ENCODE measurements around the gene VCX. TPM values are rescaled to one million over a fixed set of nuclear protein-coding genes. Genes with fewer than 3 reads are reported as not detected.

The VCX gene
- total RNA-seq, 1 experiment from 2014 or later, result not detected

DNA sequence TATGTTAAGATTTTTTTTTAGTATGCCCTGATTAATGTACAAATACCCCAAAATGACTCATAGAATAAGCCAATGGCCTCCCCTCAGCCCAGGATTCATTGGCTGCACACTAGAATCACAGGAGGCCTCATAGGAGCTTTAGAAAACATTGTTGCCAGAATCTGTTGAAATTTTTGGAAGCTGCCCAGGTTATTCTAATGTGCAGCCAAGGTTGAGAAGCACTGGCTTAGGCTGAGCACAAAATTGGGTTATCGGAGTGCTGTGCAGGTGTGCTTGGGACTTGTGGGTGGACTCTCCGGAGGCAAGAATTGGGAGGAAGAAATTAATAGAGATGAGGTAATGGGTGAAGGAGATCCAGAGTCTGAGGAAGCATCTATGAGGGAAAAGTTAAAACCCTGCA is 41.3 kb upstream of the VCX start:
- Mint-ChIP-seq H3K27me3 (ENCODE audit: low read depth) (no peaks in the 10 kb centered on the region), H3K4me1 (no peaks in the 10 kb centered on the region), H3K4me3 (no peak overlapping the region), H3K27ac (peak overlapping the region in 1 of 3 experiments; percentile 1; a peak in 2 of 7 replicates), H3K9me3 (peaks cover 0 to 4% of the 10 kb centered on the region in 2 experiments; a peak in 2 of 5 replicates), H3K36me3 (ENCODE audit: insufficient read depth in 1 of 3, low read depth in 3 of 3) (no peaks in the 10 kb centered on the region)
- TF ChIP-seq, protein P1, sequence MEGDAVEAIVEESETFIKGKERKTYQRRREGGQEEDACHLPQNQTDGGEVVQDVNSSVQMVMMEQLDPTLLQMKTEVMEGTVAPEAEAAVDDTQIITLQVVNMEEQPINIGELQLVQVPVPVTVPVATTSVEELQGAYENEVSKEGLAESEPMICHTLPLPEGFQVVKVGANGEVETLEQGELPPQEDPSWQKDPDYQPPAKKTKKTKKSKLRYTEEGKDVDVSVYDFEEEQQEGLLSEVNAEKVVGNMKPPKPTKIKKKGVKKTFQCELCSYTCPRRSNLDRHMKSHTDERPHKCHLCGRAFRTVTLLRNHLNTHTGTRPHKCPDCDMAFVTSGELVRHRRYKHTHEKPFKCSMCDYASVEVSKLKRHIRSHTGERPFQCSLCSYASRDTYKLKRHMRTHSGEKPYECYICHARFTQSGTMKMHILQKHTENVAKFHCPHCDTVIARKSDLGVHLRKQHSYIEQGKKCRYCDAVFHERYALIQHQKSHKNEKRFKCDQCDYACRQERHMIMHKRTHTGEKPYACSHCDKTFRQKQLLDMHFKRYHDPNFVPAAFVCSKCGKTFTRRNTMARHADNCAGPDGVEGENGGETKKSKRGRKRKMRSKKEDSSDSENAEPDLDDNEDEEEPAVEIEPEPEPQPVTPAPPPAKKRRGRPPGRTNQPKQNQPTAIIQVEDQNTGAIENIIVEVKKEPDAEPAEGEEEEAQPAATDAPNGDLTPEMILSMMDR (conservative IDR thresholded peaks at IDR 0.05), result no peak
- Histone ChIP-seq H3K27ac (ENCODE audit: insufficient read length, low read depth, low read length) (no peak overlapping the region), H3K9me3 (ENCODE audit: control insufficient read depth, low read depth, low read length) (no peaks in the 10 kb centered on the region), H4K8ac (replicated peaks; ENCODE audit: insufficient read length, low read depth, low read length) (no peak overlapping the region), H2AFZ (ENCODE audit: low read length) (no peak overlapping the region), H3K23ac (ENCODE audit: insufficient read length, low read depth, low read length) (no peak overlapping the region), H3K9ac (ENCODE audit: extremely low read depth, insufficient read length, low read length) (no peak overlapping the region), H2AK5ac (ENCODE audit: insufficient read length, low read length) (no peak overlapping the region), H4K91ac (ENCODE audit: insufficient read length, low read depth, low read length) (no peak overlapping the region), H3T11ph (ENCODE audit: low read length) (no peak overlapping the region), H4K20me1 (ENCODE audit: control insufficient read depth, insufficient read depth, insufficient read length) (no peaks in the 10 kb centered on the region), H3K27me3 (ENCODE audit: insufficient read depth, low read length) (no peaks in the 10 kb centered on the region), H2BK20ac (ENCODE audit: low read depth, low read length, poor library complexity, severe bottlenecking) (no peak overlapping the region), H3K14ac (ENCODE audit: insufficient read depth, low read length) (no peak overlapping the region), H2BK120ac (ENCODE audit: low read depth, low read length, poor library complexity, severe bottlenecking) (no peak overlapping the region), H3K4me1 (ENCODE audit: insufficient read depth, low read length) (no peaks in the 10 kb centered on the region), H2BK12ac (ENCODE audit: insufficient read length, low read depth, low read length) (no peak overlapping the region), H3K79me1 (ENCODE audit: insufficient read depth, low read depth, low read length, poor library complexity, severe bottlenecking) (no peaks in the 10 kb centered on the region), H3K56ac (ENCODE audit: insufficient read length, low read depth, low read length) (no peak overlapping the region), H3K23me2 (ENCODE audit: insufficient read length, low read depth, low read length, poor library complexity, severe bottlenecking) (no peaks in the 10 kb centered on the region), H3K79me2 (ENCODE audit: insufficient read depth, low read length) (no peaks in the 10 kb centered on the region), H3K4ac (ENCODE audit: low read depth, low read length) (no peak overlapping the region), H4K5ac (ENCODE audit: insufficient read length, low read depth, low read length) (no peak overlapping the region), H3K4me2 (ENCODE audit: insufficient read depth, insufficient read length, low read length) (no peak overlapping the region), H2BK5ac (ENCODE audit: insufficient read length, low read length) (no peak overlapping the region), H3K18ac (ENCODE audit: insufficient read length, low read depth, low read length) (no peak overlapping the region), H2BK15ac (ENCODE audit: low read depth, low read length) (no peak overlapping the region)
- WGBS (ENCODE audit: extremely low coverage, insufficient read length, low lambda C conversion rate), result no CpG with 5 or more reads among the region's 2 CpGs
- DNase-seq, result no peak
